HG02884 (cell line): Measurements from ENCODE around the gene SH3RF2.
"Not testable (repeated sequence)": the region's sequence is repeated elsewhere in the genome, so short reads cannot be mapped to it uniquely, and the experiment has no call there.

ENCODE experiments used
- ATAC-seq: cut with Tn5 transposase; IDR thresholded peaks from one replicate; pipeline ENCODE4 v1.9.1; 2021; ENCODE audit warnings: mild to moderate bottlenecking, moderate library complexity; ENCODE audit not compliant: unreplicated experiment

The SH3RF2 gene

GRCh38 chr5:146003852-146004251 lies 67.5 kb downstream of the SH3RF2 start:
- no peak for ATAC-seq

- ATAC-seq = no peak
Observed at GRCh38 chr5:146005264-146005663, 68.9 kb downstream of the SH3RF2 start.

- no peak for ATAC-seq
Observed at GRCh38 chr5:146005723-146006122, 69.3 kb downstream of the SH3RF2 start.

GRCh38 chr5:146006470-146007190 lies 70.3 kb downstream of the SH3RF2 start:
- no peak for ATAC-seq

- no peak for ATAC-seq
Observed at GRCh38 chr5:146007270-146007669, 70.9 kb downstream of the SH3RF2 start.

GRCh38 chr5:146007989-146008388 lies 71.6 kb downstream of the SH3RF2 start:
- no peak for ATAC-seq

GRCh38 chr5:146009020-146009419 lies 72.6 kb downstream of the SH3RF2 start:
- no peak for ATAC-seq

GRCh38 chr5:146010447-146010846 lies 74.1 kb downstream of the SH3RF2 start:
- not testable (repeated sequence) for ATAC-seq

GRCh38 chr5:146013761-146014160 lies 77.4 kb downstream of the SH3RF2 start:
- ATAC-seq = no peak

GRCh38 chr5:146015001-146015400 lies 78.6 kb downstream of the SH3RF2 start:
- ATAC-seq = no peak

GRCh38 chr5:146016764-146017484 lies 80.5 kb downstream of the SH3RF2 start:
- no peak for ATAC-seq

GRCh38 chr5:146018514-146019375 lies 82.4 kb downstream of the SH3RF2 start:
- no peak for ATAC-seq

GRCh38 chr5:146020100-146020499 lies 83.7 kb downstream of the SH3RF2 start:
- ATAC-seq = no peak

- ATAC-seq = no peak
Observed at GRCh38 chr5:146024034-146024433, 87.7 kb downstream of the SH3RF2 start.

- no peak for ATAC-seq
Observed at GRCh38 chr5:146025114-146025680, 88.8 kb downstream of the SH3RF2 start.

GRCh38 chr5:146025681-146026080 lies 89.3 kb downstream of the SH3RF2 start:
- no peak for ATAC-seq

GRCh38 chr5:146026307-146027010 lies 90.1 kb downstream of the SH3RF2 start:
- ATAC-seq = no peak

GRCh38 chr5:146027751-146028150 lies 91.4 kb downstream of the SH3RF2 start:
- no peak for ATAC-seq

GRCh38 chr5:146032911-146033310 lies 96.5 kb downstream of the SH3RF2 start:
- no peak for ATAC-seq

- ATAC-seq = no peak
Observed at GRCh38 chr5:146034127-146034526, 97.7 kb downstream of the SH3RF2 start.

- no peak for ATAC-seq
Observed at GRCh38 chr5:146034605-146035004, 98.2 kb downstream of the SH3RF2 start.
